NOMO-1 treated with DMSO at 0.1 percent for 48 hours (cell line): ENCODE measurements around the gene CTDSP1.
A peak's percentile ranks its signal among the peaks of the same experiment; 100 is the strongest.

Source experiments
- DNase-seq: peaks from one replicate; lab custom pipeline; 2025; ENCODE audit not compliant: unreplicated experiment; lab: John Stamatoyannopoulos, UW

The CTDSP1 gene, protein sequence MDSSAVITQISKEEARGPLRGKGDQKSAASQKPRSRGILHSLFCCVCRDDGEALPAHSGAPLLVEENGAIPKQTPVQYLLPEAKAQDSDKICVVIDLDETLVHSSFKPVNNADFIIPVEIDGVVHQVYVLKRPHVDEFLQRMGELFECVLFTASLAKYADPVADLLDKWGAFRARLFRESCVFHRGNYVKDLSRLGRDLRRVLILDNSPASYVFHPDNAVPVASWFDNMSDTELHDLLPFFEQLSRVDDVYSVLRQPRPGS

DNA sequence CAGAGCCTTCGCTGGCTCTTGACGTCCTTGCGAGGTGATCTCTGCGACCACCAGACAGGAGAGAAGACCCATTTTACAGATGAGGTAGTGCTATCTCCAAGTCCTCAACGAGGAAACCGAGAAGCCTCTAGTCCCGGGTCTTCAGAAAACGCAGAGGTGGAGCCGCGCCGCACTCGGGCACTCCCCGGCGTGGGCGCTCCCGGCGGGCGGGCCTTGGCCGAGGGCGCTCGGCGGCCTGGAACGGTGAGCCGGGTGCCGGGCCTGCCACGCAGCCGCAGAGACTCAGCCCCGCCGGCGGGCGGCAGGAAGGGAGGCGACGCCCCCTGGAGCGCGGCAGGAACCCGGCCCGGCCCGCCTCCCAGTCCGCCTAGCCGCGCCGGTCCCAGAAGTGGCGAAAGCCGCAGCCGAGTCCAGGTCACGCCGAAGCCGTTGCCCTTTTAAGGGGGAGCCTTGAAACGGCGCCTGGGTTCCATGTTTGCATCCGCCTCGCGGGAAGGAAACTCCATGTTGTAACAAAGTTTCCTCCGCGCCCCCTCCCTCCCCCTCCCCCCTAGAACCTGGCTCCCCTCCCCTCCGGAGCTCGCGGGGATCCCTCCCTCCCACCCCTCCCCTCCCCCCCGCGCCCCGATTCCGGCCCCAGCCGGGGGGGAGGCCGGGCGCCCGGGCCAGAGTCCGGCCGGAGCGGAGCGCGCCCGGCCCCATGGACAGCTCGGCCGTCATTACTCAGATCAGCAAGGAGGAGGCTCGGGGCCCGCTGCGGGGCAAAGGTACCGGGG lies at the start of gene CTDSP1:
CTDSP1 (plus strand) TSS at position 478 of the 776 bp plus-strand sequence; CDS start at position 701, 223 bp downstream.
- DNase-seq: peak; percentile 95

DNA sequence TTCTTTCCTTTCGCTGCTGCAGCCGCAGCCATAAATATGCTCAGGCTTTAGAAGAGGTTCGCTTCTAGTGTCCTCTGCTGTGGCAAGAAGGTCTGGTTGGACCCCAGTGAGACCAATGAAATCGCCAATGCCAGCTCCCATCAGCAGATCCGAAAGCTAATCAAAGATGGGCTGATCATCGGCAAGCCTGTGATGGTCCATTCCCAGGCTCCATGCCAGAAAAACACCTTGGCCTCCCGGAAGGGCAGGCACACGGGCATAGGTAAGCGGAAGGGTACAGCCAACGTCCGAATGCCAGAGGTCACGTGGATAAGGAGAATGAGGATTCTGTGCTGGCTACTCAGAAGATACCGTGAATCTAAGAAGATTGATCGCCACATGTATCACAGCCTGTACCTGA lies 45.6 kb upstream of the CTDSP1 start:
- no peak for DNase-seq

DNA sequence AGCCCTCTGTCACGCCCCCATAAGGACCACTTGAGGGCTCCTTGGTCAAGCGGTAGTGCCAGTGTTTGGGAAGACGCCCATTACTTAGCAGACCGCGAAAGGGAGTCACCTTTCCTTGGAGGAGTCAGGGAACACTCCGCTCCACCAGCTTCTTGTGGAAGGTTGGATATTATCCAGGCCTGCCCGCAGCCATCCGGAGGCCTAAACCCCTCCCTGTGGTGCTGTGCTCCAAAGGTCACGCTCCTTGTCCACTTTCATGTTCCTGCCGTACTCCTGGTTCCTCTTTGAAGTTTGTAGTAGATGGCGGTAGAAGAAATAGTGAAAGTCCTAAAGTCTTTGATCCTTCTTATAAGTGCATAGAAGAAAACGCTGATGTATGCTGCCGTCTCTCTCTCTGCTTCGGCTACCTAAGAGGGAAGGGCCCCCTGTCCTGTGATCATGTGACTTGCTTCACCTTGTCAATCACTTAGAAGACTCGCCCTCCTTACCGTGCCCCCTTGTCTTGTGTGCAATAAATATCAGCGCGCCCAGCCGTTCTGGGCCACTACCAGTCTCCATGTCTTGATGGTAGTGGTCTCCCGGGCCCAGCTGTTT lies 44.7 kb upstream of the CTDSP1 start:
- no peak for DNase-seq

DNA sequence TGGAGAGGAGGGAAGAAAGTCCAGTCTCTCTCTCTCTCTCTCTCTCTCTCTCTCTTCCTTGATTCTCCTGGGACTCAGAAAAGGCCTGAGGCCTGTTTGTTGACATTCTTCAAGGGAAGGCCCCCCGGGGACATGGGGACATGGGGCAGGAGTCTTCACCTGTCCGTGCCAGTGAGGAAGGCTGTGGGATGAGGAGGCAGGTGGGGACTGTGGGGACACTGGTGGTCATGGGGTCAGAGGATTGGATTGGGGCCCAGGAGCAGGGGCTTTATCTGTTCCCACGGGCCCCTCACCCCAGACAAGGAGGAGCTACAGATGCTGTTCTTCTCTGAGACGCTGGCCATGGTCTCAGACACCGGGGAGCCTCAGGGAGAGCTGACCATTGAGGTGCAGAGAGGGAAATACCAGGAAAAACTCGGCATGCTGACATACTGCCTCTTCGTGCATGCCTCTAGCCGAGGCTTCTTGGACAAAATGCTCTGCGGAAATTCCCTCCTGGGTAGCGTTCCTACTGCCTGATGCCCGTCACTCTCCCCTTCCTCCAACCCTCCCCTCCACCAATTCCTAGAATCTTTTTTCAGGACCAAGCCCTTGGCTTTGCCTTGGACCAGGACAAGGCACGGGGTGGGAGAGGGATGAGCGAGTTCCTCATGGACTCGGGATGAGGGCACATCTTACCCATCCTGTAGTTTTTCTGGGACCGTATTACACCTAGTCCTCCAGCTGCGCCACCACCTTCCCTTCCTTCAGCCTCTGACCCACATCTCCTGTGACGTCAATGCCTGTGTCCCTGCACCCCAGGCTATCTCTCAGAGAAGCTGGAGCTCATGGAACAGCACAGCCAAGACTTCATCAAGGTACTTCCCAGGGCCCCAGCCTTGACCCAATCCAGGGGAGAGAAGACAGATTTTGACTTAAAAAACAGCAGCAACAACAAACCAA lies 42.2 kb upstream of the CTDSP1 start:
- DNase-seq: no peak

DNA sequence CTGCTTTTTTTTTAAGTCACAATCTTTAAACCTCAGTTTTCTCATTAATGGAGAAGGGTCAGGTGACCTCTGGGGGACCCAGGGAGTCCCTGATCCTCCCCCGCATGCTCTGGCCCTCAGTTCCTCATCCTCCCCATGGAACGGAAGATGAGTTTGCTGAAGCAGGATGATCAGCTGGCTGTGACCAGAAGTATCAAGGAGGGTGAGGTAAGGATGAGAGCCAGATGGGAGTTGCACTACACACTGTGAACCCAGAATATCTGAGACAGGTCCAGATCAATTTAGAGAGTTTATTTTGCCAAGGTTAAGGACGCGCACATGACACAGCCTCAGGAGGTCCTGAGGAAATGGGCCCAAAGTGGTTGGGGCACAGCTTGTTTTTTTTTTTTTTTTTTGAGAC lies 39.2 kb upstream of the CTDSP1 start:
- no peak for DNase-seq

DNA sequence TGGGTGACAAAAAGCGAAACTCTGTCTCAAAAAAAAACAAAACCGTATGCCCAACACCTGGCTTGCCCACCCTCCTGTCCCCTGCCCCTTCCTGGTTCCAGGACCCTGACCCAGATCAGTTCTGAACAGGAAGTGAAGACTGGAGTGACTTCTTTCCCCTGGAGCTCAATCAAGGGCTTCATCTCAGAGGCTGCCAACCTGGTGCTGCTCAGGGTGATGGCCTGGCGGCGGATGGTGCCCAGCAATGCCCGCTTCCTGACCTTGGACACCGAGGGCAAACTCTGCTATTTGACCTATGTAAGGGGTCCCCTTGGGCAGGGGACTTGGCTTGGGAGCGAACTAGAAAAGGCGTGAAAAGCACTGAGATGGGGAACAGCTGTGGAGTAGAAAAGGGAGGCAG lies 37.1 kb upstream of the CTDSP1 start:
- no peak for DNase-seq

DNA sequence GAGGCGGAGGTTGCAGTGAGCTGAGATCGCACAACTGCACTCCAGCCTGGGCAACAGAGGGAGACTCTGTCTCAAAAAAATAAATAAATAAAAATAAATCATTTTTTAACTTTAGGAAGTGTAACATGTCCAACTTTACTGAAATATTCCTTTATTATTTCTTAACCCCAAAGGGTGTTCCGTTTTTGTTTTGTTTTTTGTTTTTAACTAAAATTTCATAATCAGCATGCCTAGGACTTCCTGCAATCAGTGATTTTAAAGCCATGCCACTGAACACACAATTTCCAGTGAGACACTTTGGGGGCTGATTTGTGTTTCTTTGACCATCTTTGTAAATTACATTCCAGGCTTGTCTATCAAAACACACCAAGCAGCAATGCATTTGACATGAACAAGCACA lies 35.9 kb upstream of the CTDSP1 start:
- DNase-seq: peak; percentile 49

DNA sequence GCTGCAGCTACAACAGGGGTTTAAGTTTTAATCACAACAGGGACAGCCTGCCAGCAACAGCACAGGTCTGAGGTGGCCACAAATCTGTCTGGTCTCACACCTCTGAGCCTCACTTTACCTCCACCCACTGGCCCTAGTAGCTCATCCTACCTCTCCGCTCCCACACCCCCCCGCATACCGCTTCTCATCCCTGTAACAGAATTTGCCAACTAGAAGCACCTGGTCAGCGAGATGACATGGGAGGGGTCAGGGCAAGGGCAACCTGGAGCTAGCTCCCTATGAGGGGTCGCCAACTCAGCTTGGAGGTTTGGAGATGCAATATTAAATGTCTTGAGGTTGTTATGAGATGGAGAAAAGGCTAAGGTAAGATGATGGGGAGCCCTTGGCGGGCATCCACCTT lies 35.5 kb upstream of the CTDSP1 start:
- no peak for DNase-seq

DNA sequence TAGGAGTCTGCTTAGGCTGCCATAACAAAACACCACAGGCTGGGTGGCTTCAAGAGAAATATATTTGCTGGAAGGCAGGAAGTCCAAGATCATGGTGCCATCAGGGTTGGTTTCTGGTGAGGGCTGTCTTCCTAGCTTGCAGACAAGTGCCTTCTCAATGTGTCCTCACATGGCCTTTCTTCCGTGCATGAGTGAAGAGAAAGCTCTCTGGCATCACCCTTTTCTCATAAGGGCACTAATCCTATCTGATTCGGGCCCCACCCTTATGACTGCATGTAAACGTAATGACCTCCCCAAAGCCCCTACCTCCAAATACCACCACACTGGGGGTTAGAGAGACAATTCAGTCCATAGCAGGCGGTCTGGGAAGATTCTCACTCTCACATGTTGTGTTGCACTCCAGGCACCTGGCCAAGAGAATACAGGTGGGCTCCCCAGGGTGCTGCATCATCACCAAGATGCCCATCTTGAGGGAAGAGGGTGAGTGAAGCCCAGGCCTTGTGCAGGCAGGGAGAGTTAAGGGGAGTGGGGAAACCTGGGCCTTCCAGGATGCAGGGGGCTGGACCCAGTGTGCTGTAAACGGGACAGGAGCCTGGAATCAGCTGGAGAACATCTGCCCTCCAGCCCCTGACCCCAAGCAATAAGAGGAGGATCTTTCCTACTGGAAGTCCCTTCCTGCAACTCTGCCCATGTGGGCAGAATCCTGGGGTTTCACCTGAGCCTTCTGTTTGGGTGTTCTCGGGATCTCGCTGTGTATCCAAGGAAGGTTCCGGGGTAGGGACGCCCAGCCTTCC lies 32.9 kb upstream of the CTDSP1 start:
- no peak for DNase-seq

DNA sequence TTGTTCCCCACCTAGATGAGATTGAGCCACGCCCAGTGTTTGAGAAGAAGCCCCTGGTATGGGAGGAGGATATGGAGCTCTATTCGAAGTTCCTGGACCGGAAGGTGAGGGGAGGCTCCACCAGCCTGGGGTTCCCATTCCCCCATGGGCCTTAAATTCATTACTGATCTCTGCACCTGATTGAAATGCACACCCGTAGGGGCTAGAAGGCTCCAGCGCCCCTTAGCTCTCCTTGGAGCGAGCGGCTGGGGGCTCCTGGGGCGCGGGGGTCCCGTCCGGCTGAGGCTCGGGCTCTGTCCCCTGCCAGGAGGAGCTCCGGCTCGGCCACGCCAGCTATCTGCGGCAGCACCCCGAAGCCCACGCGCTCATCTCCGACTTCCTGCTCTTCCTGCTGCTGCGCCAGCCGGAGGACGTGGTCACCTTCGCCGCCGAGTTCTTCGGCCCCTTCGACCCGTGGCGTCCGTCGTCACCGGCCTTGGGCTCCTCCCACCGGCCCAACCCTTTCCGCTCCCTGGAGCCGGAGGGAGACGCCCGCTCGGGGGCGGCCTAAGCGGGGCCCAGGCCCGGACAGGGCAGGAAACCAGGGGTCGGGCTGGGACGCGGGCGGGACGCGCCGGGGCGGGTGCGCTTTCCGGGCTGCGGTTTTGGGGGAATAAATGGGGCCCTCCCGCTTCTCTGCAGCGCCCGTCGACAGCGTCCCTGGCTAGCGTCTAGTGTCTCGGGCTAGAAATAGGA lies 32.1 kb upstream of the CTDSP1 start:
- peak; percentile 91 for DNase-seq

DNA sequence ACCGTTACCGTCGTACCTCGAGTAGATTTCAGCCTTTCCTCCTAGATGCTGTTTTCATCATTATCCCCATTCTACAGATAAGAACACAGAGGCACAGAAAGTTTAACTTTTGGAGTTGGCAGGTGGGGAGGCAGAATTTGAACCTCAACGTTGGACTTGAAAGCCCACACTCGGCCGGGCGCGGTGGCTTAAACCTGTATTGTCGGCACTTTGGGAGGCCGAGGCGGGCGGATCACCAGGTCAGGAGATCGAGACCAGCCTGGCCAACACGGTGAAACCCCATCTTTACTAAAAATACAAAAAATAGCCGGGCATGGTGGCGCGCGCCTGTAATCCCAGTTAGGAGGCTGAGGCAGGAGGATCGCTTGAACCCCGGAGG lies 31.5 kb upstream of the CTDSP1 start:
- DNase-seq: no peak

DNA sequence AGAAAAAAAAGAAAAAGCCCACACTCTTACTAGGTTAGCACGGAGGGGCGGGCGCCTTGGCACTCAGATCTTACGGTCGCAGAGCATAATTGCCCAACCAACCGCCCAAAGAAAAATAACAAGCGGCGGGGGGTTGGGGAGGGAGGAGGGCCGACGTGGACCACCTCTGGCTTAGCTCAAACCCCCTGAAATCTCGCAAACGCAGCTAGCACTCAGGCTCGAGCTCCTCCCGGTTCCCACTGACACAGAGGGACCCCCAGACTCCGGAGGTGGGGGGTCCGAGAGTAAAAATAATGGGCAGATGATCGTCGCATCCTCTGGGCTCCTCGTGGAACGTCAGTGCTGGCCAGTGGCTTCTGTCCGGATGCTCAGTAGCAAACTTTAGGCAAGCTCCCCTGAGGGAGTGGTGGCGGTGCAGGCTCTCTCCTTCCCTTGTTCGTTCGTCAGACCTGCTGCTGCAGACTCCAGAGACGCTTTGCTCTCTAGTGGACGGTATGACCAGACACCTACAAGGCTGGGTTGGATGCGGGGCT lies 31.0 kb upstream of the CTDSP1 start:
- DNase-seq: peak; percentile 55

DNA sequence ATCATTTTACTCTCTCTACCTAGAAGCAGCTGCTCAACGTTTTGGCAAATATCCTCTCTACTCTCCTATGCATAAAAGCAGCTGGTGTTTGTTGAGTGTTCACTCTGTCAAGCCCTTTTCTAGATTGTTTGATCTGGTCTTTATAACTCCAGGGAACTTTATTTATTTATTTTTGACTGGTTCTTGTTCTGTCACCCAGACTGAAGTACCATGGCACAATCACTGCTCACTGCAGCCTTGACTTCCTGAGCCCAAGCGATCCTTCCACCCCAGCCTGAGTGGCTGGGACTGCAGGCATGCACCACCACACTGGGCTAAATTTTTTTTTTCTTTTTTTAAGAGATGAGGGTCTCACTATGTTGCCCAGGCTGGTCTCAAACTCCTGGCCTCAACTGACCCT lies 30.3 kb upstream of the CTDSP1 start:
- no peak for DNase-seq

DNA sequence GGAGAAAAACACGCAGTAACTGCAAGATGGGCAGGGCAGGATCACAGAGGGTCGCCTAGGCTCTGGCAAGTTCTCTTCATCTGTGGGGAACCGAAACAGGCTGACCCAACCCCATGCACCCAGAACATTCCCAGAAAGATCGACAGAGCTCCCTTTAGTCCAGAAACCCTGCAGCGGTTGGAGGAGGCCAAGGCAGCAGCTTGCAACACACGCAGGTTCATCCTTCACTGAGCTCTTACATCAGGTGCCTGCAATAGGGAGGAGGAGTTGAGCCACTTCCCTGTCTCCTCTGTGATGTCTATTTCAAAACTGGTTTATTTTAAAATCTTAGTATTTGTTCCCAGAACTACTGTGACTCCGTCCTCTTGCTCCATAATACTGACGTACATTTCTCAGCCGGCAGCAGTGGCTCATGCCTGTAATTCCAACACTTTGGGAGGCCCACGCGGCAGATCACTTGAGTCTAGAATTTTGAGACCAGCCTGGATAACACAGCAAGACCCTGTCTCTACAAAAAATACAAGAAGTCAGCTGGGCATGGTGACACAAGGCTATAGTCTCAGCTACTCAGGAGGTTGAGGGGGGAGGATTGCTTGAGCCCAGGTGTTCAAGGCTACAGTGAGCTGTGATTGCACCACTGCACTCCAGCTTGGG lies 29.1 kb upstream of the CTDSP1 start:
- peak; percentile 92 for DNase-seq

DNA sequence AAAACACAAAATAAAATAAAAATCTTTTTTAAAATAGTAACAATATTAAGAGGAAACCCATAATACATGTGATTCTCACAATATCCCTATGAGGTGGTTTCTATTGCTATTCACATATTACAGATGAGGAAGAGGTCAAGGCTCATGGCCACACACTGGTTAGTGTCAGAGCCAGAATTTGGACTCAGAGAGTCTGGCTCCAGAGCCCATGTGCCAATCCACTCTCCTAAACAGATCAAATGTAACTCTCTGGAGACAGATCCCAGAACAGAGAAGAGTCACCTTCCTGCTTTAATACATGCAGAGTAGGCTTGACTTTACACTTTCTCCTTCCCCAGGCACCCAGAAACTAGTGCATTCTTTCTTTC lies 27.7 kb upstream of the CTDSP1 start:
- DNase-seq: no peak

DNA sequence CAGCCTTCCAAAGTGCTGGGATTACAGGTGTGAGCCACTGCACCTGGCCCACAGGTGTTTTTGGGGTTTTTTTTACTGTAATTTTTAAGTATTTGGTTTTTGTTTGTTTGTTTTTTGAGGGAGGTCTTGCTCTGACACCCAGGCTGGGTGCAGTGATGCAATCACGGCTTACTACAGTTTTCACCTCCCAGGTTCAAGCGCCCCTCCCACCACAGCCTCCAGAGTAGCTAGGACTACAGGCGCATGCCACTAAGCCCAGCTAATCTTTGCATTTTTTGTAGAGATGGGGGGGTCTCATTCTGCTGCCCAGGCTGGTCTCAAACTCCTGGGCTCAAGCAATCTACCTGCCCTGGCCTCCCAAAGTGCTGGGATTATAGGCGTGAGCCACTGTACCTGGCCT lies 24.9 kb upstream of the CTDSP1 start:
- no peak for DNase-seq

DNA sequence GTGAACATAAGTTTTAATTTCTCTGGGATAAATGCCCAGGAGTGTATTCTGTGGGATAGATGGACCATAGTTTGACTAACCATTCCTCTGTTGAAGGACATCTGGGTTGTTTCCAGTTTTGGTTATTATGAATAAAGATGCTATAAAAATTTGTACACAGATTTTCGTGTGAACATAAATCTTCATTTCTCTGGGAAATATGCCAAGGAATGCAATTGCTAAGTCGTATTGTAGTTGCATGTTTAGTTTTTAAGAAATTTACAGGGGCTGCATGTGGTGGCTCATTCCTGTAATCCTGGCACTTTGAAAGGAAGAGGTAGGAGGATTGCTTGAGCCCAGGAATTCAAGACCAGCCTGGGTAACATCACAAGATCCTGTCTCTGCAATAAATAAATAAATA lies 24.5 kb upstream of the CTDSP1 start:
- no peak for DNase-seq

DNA sequence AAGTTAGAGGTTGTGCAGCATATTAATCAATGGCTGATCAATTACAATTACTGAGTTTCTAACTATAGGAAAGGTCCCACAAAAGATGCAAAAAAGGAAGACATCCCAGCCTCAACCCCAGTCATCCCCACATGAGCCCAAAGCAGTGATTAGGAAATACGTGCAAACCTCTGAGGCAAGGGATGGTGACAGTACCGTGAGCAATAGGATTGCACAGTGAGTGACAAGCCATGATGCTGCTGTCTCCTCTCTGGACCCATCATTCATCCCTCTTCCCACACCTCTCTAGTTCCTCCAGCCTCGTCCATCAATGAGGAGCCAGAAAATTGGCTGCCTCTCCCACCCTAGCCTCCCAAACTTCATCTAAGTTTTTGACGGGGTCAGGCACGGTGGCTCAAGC lies 21.6 kb upstream of the CTDSP1 start:
- DNase-seq: no peak

DNA sequence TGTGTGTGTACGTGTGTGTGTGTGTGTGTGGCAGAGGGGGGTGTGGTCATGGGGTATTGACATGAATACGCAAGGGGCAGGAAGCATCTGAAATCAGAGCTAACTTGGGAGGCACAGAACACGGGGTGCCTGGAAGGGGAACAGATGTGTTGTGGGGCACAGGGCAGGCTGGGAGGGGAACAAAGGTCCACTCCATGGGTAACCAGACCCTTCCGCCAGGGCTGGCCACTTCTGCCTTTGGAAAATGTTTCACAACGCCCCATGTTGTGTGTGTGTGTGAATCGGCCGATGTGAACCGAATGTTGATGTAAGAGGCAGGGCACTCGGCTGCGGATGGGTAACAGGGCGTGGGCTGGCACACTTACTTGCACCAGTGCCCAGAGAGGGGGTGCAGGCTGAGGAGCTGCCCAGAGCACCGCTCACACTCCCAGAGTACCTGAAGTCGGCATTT lies 17.7 kb upstream of the CTDSP1 start, which contains the start of gene SLC11A1:
SLC11A1 (plus strand) TSS at position 358 of the 451 bp plus-strand sequence. CDS start 96 bp downstream, outside the sequence.
- DNase-seq: peak; percentile 62
